Chondrocyte (in vitro differentiated cells): ENCODE data around the gene STK4. TPM values are rescaled to one million over a fixed set of nuclear protein-coding genes. Genes with fewer than 3 reads are reported as not detected.

Source experiments
- DNase-seq: peaks from one replicate; pipeline ENCODE4 v3.0.0; 2021; ENCODE audit warnings: mixed read lengths, low spot score
- H3K27ac Mint-ChIP-seq: one replicate; pipeline ENCODE4 v1.8.0; 2021; ENCODE audit warnings: mild to moderate bottlenecking, moderate library complexity, mixed read lengths; ENCODE audit not compliant: unreplicated experiment
- H3K27me3 Mint-ChIP-seq: 2 replicates; pipeline ENCODE4 v1.8.0; 2021; ENCODE audit warnings: low read depth, mixed read lengths
- H3K36me3 Mint-ChIP-seq: 2 replicates; pipeline ENCODE4 v1.8.0; 2021; ENCODE audit warnings: low read depth, mixed read lengths
- H3K4me1 Mint-ChIP-seq: 2 replicates; pipeline ENCODE4 v1.8.0; 2021; ENCODE audit warnings: low read depth, mild to moderate bottlenecking, mixed read lengths
- H3K4me3 Mint-ChIP-seq: one replicate; pipeline ENCODE4 v1.8.0; 2021; ENCODE audit warnings: mild to moderate bottlenecking, moderate library complexity, mixed read lengths; ENCODE audit not compliant: unreplicated experiment
- H3K9me3 Mint-ChIP-seq: 2 replicates; pipeline ENCODE4 v1.8.0; 2021; ENCODE audit warnings: low read depth, mixed read lengths
- total RNA-seq: library from RNA; stranded (reverse); gene quantifications from 3 replicates; pipeline ENCODE4 v1.2.1, GENCODE V29; 2021
- TF ChIP-seq, protein P1 (sequence below): fragments of 200-600 bp; sonication (generic); IDR thresholded peaks from 2 replicates; pipeline ENCODE4 v1.5.0; 2021; ENCODE audit warnings: antibody characterized with exemption, mild to moderate bottlenecking, moderate library complexity

The STK4 gene
- total RNA-seq, 1 donor from 2014 or later: 23.4 TPM

DNA sequence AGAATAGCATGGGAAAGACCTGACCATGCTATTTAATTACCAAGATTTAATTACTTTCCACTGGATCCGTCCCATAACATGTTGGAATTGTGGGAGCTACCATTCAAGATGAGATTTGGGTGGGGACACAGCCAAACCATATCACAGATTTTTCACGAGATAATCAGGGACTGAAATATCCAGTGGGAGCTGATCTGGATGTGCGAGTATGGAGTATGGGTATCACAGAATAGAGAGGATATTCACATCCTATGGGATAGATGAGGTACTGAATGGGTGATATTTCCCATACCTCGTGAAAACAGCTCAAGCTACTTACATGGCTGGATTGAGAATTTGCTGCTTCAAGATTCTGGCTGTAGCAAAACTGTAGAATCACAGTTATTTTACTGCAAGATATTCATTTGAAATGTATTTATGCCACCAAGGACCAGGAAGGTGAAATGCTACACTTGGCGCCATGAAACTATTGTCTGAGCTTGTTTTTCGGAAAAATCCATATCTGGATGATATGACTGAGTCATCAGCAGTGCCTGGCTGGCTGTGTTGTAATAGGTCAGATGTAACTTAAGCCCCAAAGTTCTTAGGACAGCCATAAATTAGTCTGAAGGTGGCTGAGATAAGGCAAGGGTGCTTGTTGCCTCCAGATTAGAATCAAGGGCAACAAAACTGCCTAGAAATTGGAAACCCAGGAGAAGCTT is 104.8 kb downstream of the STK4 start:
- H3K9me3 Mint-ChIP-seq: no peaks in the 10 kb centered on the region
- H3K27ac Mint-ChIP-seq: no peak overlapping the region
- peaks cover 15% of the 10 kb centered on the region for H3K36me3 Mint-ChIP-seq
- no peak for DNase-seq
- TF ChIP-seq, protein P1, sequence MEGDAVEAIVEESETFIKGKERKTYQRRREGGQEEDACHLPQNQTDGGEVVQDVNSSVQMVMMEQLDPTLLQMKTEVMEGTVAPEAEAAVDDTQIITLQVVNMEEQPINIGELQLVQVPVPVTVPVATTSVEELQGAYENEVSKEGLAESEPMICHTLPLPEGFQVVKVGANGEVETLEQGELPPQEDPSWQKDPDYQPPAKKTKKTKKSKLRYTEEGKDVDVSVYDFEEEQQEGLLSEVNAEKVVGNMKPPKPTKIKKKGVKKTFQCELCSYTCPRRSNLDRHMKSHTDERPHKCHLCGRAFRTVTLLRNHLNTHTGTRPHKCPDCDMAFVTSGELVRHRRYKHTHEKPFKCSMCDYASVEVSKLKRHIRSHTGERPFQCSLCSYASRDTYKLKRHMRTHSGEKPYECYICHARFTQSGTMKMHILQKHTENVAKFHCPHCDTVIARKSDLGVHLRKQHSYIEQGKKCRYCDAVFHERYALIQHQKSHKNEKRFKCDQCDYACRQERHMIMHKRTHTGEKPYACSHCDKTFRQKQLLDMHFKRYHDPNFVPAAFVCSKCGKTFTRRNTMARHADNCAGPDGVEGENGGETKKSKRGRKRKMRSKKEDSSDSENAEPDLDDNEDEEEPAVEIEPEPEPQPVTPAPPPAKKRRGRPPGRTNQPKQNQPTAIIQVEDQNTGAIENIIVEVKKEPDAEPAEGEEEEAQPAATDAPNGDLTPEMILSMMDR: no peak
- peaks cover 15% of the 10 kb centered on the region for H3K4me1 Mint-ChIP-seq
- no peak overlapping the region for H3K4me3 Mint-ChIP-seq
- no peaks in the 10 kb centered on the region for H3K27me3 Mint-ChIP-seq

DNA sequence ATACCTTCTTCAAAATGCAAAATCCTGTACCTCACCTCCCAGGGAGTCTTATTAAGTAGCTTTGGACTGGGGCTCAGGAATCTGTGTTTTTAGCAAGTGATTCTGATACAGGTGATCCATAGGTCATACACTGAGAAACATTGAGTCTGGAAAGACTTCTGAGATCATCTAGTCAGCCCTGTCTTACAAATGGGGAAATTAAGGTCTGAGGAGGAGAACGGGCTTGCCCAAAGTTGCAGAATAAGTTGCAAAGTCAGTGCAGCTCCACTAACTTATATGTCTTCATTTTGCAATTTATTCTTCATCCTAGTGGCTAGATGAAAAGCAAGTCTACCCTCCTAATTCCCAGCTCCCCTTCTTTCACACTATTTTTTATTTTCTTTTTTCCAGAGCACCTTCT is 105.8 kb downstream of the STK4 start:
- TF ChIP-seq, protein P1: no peak
- H3K36me3 Mint-ChIP-seq: peaks cover 19% of the 10 kb centered on the region
- no peak for DNase-seq
- no peak overlapping the region for H3K4me3 Mint-ChIP-seq
- H3K27me3 Mint-ChIP-seq: no peaks in the 10 kb centered on the region
- H3K4me1 Mint-ChIP-seq: peaks cover 12% of the 10 kb centered on the region
- H3K27ac Mint-ChIP-seq: no peak overlapping the region
- no peaks in the 10 kb centered on the region for H3K9me3 Mint-ChIP-seq

DNA sequence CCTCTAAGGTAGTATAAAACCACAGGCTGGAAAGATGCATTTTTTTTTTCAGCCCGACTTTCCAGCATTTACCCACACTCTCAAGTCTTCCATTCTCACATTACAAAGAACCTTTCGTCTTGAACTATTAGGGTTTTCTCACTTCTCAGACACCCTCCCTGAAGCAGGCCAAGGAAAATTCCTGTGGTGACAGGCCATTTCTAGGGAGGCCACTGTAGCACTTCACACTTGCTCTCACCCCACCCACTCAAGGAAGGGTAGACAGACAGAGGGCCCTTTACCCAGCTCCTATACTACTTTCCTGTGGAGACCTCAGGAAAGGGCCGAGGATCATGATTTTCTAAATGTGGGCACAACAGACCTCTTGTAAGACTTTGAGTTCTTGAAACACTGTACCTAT is 106.9 kb downstream of the STK4 start:
- Mint-ChIP-seq H3K4me3 (no peak overlapping the region), H3K36me3 (peaks cover 20% of the 10 kb centered on the region), H3K4me1 (peaks cover 12% of the 10 kb centered on the region), H3K27me3 (no peaks in the 10 kb centered on the region), H3K9me3 (no peaks in the 10 kb centered on the region), H3K27ac (peak overlapping the region; percentile 65)
- TF ChIP-seq, protein P1: no peak
- no peak for DNase-seq

DNA sequence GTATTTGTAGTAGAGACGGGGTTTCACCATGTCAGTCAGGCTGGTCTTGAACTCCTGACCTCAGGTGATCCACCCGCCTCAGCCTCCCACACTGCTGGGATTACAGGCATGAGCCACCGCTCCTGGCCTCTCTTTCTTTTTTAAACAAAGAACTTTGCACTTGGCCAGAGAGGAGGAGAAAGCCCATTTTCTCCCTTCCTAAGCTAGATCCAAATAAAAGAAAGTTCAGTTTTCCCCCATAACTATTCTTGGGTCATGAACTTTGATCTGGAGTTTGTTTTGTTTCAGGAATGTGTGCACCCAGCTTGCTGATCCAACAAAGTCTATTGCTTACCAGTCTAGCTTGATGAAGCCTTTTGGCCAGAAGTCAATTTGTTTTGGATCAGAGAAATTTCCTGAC is 111.2 kb downstream of the STK4 start:
- TF ChIP-seq, protein P1: no peak
- peaks cover 10% of the 10 kb centered on the region for H3K4me1 Mint-ChIP-seq
- H3K27me3 Mint-ChIP-seq: no peaks in the 10 kb centered on the region
- H3K27ac Mint-ChIP-seq: no peak overlapping the region
- peaks cover 28% of the 10 kb centered on the region for H3K36me3 Mint-ChIP-seq
- DNase-seq: no peak
- no peak overlapping the region for H3K4me3 Mint-ChIP-seq
- H3K9me3 Mint-ChIP-seq: peaks cover under 1% of the 10 kb centered on the region

DNA sequence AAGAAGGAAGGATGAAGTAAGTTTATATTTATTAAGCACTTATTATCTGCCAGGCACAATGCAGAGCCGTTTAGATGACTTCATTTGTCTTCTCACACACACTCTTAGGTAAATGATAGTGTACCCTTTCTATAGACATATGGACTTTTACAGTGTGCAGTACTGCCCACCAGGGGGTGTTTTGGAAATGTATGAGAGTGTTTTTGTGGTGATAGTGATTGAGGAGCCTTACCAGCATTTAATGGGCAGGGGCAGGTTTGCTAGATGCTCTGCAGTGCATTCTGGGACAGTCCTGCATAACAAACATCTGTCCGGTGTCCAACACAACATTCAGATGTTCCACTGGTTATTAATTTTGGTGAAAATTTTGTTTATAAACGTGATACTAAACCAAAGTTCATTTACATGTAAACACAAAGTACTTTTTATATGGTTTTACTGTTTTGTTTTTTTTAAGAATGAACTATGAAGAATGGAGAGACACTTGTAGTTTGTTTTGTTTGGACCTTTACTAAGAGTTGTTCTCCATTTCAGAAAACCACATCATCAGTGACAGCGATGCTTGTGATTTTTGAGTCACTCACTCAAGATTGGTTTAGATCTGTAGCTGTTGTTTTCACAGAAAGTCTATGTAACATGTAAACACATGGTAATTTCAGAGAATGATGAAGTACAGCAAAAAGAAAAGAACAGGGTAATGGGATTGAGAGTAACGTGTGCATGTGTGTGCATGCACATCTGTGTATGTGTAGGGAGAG is 114.7 kb downstream of the STK4 start:
- Mint-ChIP-seq H3K36me3 (peaks cover 27% of the 10 kb centered on the region), H3K9me3 (peaks cover 3% of the 10 kb centered on the region), H3K4me1 (no peaks in the 10 kb centered on the region), H3K4me3 (no peak overlapping the region), H3K27ac (no peak overlapping the region), H3K27me3 (no peaks in the 10 kb centered on the region)
- no peak for DNase-seq
- TF ChIP-seq, protein P1: peak; percentile 77
